Liver (tissue), 9 donors: ENCODE measurements around the gene SERTAD1. TPM values are rescaled to one million over a fixed set of nuclear protein-coding genes. Genes with fewer than 3 reads are reported as not detected.

Experiments used
- DNase-seq: peaks from one replicate; pipeline ENCODE4 v3.0.0-alpha.2; 2017; ENCODE audit warnings: low spot score
- H3K27ac ChIP-seq, 2 donors: one replicate each; pipeline ENCODE4 v1.7.0; 2013; ENCODE audit warnings: inconsistent platforms in 2 of 2, low read length in 2 of 2, control low read depth in 1 of 2, low read depth in 1 of 2, mild to moderate bottlenecking in 1 of 2
- H3K27me3 ChIP-seq, 4 donors: one replicate each; pipeline versions ENCODE4 v1.6.1 to v1.7.0; 2013; ENCODE audit warnings: low read length in 3 of 4, inconsistent platforms in 1 of 4, mild to moderate bottlenecking in 1 of 4, moderate library complexity in 1 of 4; ENCODE audit not compliant: control insufficient read depth in 4 of 4, insufficient read depth in 4 of 4
- H3K36me3 ChIP-seq, 4 donors: one replicate each; pipeline versions ENCODE4 v1.6.1 to v1.7.0; 2013; ENCODE audit warnings: low read length in 3 of 4, mild to moderate bottlenecking in 3 of 4, low read depth in 1 of 4, moderate library complexity in 1 of 4; ENCODE audit not compliant: control insufficient read depth in 4 of 4, insufficient read depth in 3 of 4
- H3K4me1 ChIP-seq, 4 donors: one replicate each; pipeline versions ENCODE4 v1.6.1 to v1.7.0; 2013; ENCODE audit warnings: low read length in 3 of 4, mild to moderate bottlenecking in 3 of 4, moderate library complexity in 1 of 4; ENCODE audit not compliant: control insufficient read depth in 4 of 4, insufficient read depth in 4 of 4
- H3K4me3 ChIP-seq, 3 donors: one replicate each; pipeline versions ENCODE4 v1.6.1 to v1.7.0; 2013; ENCODE audit warnings: low read length in 3 of 3, control low read depth in 1 of 3, low read depth in 1 of 3, mild to moderate bottlenecking in 1 of 3
- H3K9ac ChIP-seq, 2 donors: one replicate each; pipeline ENCODE4 v1.7.0; 2013; ENCODE audit warnings: low read length in 2 of 2, mild to moderate bottlenecking in 2 of 2, moderate library complexity in 2 of 2, control low read depth in 1 of 2, low read depth in 1 of 2
- H3K9me3 ChIP-seq, 4 donors: one replicate each; pipeline versions ENCODE4 v1.6.1 to v1.7.0; 2013; ENCODE audit warnings: low read length in 3 of 4; ENCODE audit not compliant: control insufficient read depth in 4 of 4
- ATF3 ChIP-seq: IDR thresholded peaks from 2 replicates; pipeline ENCODE4 v1.6.1; 2016; ENCODE audit warnings: antibody characterized with exemption
- CTCF ChIP-seq: fragments of 150-350 bp; IDR thresholded peaks from 2 replicates; pipeline ENCODE4 v1.5.1; 2017; ENCODE audit warnings: improper control_type of control experiment, low read depth, low read length; ENCODE audit not compliant: missing input control
- EGR1 ChIP-seq, 2 donors: IDR thresholded peaks; 2 replicates each; pipeline ENCODE4 v1.6.1; 2016 to 2018; ENCODE audit warnings: antibody characterized with exemption in 2 of 2, low read depth in 2 of 2
- FOXA1 ChIP-seq: IDR thresholded peaks from 2 replicates; pipeline ENCODE4 v1.6.1; 2016; ENCODE audit warnings: antibody characterized with exemption
- FOXA2 ChIP-seq: IDR thresholded peaks from 2 replicates; pipeline ENCODE4 v1.6.1; 2016; ENCODE audit warnings: antibody characterized with exemption
- GABPA ChIP-seq, 2 donors: IDR thresholded peaks in 1 of 2; conservative IDR thresholded peaks in 1 of 2; 2 replicates each; pipeline ENCODE4 v1.6.1; 2016; ENCODE audit warnings: antibody characterized with exemption in 2 of 2, mild to moderate bottlenecking in 1 of 2, moderate library complexity in 1 of 2
- HNF4A ChIP-seq, 2 donors: conservative IDR thresholded peaks; 2 replicates each; pipeline ENCODE4 v1.6.1; 2016; ENCODE audit warnings: antibody characterized with exemption in 2 of 2, mild to moderate bottlenecking in 2 of 2
- HNF4G ChIP-seq: IDR thresholded peaks from 2 replicates; pipeline ENCODE4 v1.6.1; 2016; ENCODE audit warnings: antibody characterized with exemption
- JUND ChIP-seq, 2 donors: IDR thresholded peaks; 2 replicates each; pipeline ENCODE4 v1.6.1; 2016; ENCODE audit warnings: antibody characterized with exemption in 2 of 2
- NR2F2 ChIP-seq: IDR thresholded peaks from 2 replicates; pipeline ENCODE4 v1.6.1; 2016; ENCODE audit warnings: antibody characterized with exemption
- RAD21 ChIP-seq, 2 donors: IDR thresholded peaks; 2 replicates each; pipeline ENCODE4 v1.6.1; 2016; ENCODE audit warnings: antibody characterized with exemption in 2 of 2, mild to moderate bottlenecking in 2 of 2
- RXRA ChIP-seq, 2 donors: IDR thresholded peaks; 2 replicates each; pipeline ENCODE4 v1.6.1; 2017 to 2018; ENCODE audit warnings: antibody characterized with exemption in 2 of 2, mild to moderate bottlenecking in 1 of 2
- SP1 ChIP-seq: IDR thresholded peaks from 2 replicates; pipeline ENCODE4 v1.6.1; 2018; ENCODE audit warnings: antibody characterized with exemption, mild to moderate bottlenecking
- TAF1 ChIP-seq: conservative IDR thresholded peaks from 2 replicates; pipeline ENCODE4 v1.6.1; 2016; ENCODE audit warnings: antibody characterized with exemption, mild to moderate bottlenecking
- YY1 ChIP-seq: IDR thresholded peaks from 2 replicates; pipeline ENCODE4 v1.6.1; 2016; ENCODE audit warnings: antibody characterized with exemption, mild to moderate bottlenecking
- ZBTB33 ChIP-seq: IDR thresholded peaks from 2 replicates; pipeline ENCODE4 v1.6.1; 2016; ENCODE audit warnings: antibody characterized with exemption
- WGBS: extraction: QIAGEN DNeasy Blood & Tissue Kit; methylation state at CpG from one replicate; pipeline ENCODE4 v1.1.7; 2013; 5-methylcytosine and 5-hydroxymethylcytosine counted together
- polyA plus RNA-seq, 2 donors: library from polyadenylated mRNA; stranded (reverse) in 1 of 2; unstranded in 1 of 2; fragments of 200-250 nt in 1 of 2; fragments of >200 nt in 1 of 2; fragmentation: Nextera tagmentation in 1 of 2; extraction: Ambion mirVana in 1 of 2; gene quantifications; one replicate each; pipeline versions ENCODE4 v1.2.1 to v1.2.3, GENCODE V29; 2013 to 2015
- total RNA-seq, 2 donors: library from RNA; depleted of rRNA; stranded (reverse); fragments of >200 nt; gene quantifications; one replicate each; pipeline ENCODE4 v1.2.3, GENCODE V29; 2014
- TF ChIP-seq, protein P1 (sequence below): IDR thresholded peaks from 2 replicates; pipeline ENCODE4 v1.6.1; 2016; ENCODE audit warnings: antibody characterized with exemption, mild to moderate bottlenecking
- TF ChIP-seq, protein P2 (sequence below): IDR thresholded peaks from 2 replicates; pipeline ENCODE4 v1.6.1; 2016; ENCODE audit warnings: antibody characterized with exemption
- donor health status: healthy.
- donor health status: healthy.
- donor health status: healthy.
- donor health status: healthy.
- donor health status: healthy.

SERTAD1 gene
- total and polyA plus RNA-seq, 4 donors: 3.6 to 6.8 (median 4.9) TPM

GRCh38 chr19:40421993-40422747, 3.6 kb downstream of the SERTAD1 start:
- whole genome bisulfite sequencing: 84% methylated on average over 16 of the region's 16 CpGs
- no peak for TF ChIP-seq CTCF

DNA sequence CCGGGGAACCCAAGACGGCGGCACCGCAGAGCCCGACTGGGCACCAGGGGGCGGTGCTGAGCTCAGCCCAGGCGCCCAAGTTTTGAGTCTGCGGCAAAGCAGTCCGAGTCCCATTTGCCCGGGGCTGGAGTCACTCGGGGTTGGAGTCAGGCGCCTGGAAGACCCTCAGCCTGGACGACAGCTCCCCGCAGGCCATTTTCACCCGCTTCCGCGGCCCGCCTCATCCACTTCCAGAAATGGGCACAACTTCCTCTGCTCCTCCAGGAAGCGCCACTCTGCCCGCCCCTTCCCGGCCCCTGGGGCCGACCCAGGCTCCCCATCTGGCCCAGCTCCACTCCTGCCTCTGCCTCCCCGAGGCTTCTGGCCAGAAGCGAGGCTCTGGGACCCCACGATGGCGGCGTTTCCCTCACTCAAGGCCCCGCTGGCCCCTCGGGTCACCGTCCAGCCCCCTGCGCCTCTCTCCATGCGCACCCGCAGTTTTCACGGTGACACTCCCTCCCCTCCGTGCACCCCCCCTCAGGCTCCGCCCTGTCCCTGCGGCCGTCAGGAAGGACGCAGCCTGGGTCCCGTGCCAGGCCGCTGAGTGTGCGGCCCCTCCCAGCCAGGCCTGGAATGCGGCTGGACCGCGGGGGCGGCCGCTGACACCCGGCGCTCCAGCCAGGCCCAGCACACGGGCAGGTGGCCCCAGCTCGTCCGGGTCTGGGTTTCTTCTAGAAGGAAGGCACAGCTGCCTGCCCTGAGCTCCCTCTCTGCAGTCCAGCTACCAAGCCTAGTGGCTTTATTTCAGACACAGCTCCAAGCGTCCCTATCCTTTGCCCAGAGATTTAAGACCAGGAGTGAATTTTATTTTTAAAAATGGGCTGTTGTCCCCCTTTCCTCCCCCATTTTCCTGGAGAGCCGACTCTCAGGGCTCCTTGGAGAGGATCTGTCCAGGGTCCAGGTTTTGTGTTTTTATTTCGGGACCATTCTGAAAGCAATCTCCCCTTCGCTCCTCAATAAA, 4.7 kb downstream of the SERTAD1 start:
- peaks cover 2 to 5% (median 4%) of the 10 kb centered on the region in 4 donors for H3K36me3 ChIP-seq
- peak; percentile 26 for TF ChIP-seq NR2F2
- peak; percentile 74 to 79 for TF ChIP-seq RAD21 (IDR thresholded peaks at IDR 0.05)
- no peak for TF ChIP-seq ZBTB33
- peak; percentile 43 for TF ChIP-seq FOXA1
- no peak for TF ChIP-seq JUND (IDR thresholded peaks at IDR 0.05)
- TF ChIP-seq GABPA (IDR thresholded peaks at IDR 0.05 in 1 of 2, conservative IDR thresholded peaks at IDR 0.05 in 1 of 2): peak in 1 of 2 donors; percentile 70
- TF ChIP-seq, protein P1, sequence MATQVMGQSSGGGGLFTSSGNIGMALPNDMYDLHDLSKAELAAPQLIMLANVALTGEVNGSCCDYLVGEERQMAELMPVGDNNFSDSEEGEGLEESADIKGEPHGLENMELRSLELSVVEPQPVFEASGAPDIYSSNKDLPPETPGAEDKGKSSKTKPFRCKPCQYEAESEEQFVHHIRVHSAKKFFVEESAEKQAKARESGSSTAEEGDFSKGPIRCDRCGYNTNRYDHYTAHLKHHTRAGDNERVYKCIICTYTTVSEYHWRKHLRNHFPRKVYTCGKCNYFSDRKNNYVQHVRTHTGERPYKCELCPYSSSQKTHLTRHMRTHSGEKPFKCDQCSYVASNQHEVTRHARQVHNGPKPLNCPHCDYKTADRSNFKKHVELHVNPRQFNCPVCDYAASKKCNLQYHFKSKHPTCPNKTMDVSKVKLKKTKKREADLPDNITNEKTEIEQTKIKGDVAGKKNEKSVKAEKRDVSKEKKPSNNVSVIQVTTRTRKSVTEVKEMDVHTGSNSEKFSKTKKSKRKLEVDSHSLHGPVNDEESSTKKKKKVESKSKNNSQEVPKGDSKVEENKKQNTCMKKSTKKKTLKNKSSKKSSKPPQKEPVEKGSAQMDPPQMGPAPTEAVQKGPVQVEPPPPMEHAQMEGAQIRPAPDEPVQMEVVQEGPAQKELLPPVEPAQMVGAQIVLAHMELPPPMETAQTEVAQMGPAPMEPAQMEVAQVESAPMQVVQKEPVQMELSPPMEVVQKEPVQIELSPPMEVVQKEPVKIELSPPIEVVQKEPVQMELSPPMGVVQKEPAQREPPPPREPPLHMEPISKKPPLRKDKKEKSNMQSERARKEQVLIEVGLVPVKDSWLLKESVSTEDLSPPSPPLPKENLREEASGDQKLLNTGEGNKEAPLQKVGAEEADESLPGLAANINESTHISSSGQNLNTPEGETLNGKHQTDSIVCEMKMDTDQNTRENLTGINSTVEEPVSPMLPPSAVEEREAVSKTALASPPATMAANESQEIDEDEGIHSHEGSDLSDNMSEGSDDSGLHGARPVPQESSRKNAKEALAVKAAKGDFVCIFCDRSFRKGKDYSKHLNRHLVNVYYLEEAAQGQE: peak; percentile 83
- TF ChIP-seq ATF3: no peak
- peak; percentile 97 to 99 for TF ChIP-seq EGR1 (IDR thresholded peaks at IDR 0.05; ENCODE audit: low read depth in 2 of 2)
- peak; percentile 83 for TF ChIP-seq SP1
- TF ChIP-seq TAF1: peak; percentile 33
- TF ChIP-seq CTCF: peak; percentile 83
- no peak for TF ChIP-seq HNF4G
- no peak for TF ChIP-seq FOXA2
- peak; percentile 73 for TF ChIP-seq YY1
- no peak for TF ChIP-seq RXRA (IDR thresholded peaks at IDR 0.05)
- TF ChIP-seq, protein P2, sequence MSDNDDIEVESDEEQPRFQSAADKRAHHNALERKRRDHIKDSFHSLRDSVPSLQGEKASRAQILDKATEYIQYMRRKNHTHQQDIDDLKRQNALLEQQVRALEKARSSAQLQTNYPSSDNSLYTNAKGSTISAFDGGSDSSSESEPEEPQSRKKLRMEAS: no peak
- peak; percentile 16 to 48 for TF ChIP-seq HNF4A (conservative IDR thresholded peaks at IDR 0.05)
- peaks cover 0 to 13% (median 8%) of the 10 kb centered on the region in 4 donors for H3K4me1 ChIP-seq
- peak overlapping the region; percentile 52 to 75 (median 62) for H3K4me3 ChIP-seq
- H3K9me3 ChIP-seq: no peaks in the 10 kb centered on the region
- no peaks in the 10 kb centered on the region for H3K27me3 ChIP-seq
- H3K9ac ChIP-seq: peak overlapping the region; percentile 96 to 97
- peak; percentile 92 for DNase-seq
- WGBS: under 1% methylated on average over 56 of the region's 56 CpGs
- peak overlapping the region; percentile 93 to 98 for H3K27ac ChIP-seq

More at GRCh38 chr19:40421993-40422747, 3.6 kb downstream of the SERTAD1 start:
- DNase-seq: no peak
- no peaks in the 10 kb centered on the region for H3K9me3 ChIP-seq
- peak overlapping the region; percentile 26 to 96 for H3K9ac ChIP-seq
- no peak overlapping the region for H3K4me3 ChIP-seq
- peak overlapping the region; percentile 93 to 98 for H3K27ac ChIP-seq
- no peaks in the 10 kb centered on the region for H3K27me3 ChIP-seq
- peaks cover 0 to 16% (median 10%) of the 10 kb centered on the region in 4 donors for H3K4me1 ChIP-seq
- peaks cover 2 to 5% (median 4%) of the 10 kb centered on the region in 4 donors for H3K36me3 ChIP-seq
